Measurements from ENCODE around the gene TMED9. TPM values are rescaled to one million over a fixed set of nuclear protein-coding genes. Genes with fewer than 3 reads are reported as not detected.

TMED9 gene
- polyA plus RNA-seq, 1 donor (not counting 4 experiments of a cell fraction or from before 2014, with no cell fraction given): 247 TPM

DNA sequence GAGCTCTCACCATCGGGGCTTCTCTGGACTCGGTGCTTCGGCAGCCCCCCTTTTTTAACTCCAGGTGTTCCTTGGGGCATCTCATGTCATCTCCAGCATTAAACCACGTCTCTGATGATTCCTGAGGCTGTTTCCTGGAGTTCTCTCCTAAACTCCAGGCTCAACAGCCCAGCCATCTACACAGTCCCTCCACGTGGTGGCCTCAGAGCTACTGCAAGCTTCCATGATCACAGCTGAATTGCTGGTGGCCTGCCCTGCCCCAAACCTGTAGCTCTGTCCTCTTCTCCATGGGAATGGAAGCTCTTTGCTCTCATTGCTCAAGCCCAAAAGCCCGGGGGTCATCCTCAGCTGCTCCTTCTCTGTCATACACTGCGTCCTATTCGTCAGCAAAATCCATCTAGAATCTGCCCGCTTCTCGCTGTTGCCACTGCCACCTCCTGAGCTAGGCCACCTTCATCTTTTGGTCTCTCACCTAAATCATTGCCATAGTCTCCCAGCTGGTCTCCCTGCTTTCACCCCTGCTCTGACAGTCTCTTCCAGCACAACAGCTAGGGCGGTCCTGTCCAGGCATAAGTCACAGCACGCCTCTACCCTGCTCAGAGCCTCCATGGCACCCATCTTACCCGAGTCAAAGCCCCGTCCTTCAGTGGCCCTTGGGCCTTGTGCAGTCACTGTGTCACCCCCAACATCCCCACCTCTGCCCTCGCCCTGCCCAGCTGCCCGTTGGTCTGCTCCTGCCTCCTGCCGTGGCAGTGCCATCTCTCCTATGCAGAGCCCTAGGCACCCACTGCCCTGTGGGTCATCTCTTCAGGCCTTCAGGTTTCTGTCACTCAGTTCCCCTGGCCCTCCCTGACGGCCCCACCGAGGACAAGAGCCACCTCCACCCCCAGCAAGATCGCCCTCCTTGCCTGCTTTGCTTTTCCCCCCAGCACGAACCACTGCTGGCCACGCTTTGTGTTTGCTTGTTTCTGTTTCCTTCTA is 14.4 kb downstream of the TMED9 start:
- H3K9ac ChIP-seq (ENCODE audit: control insufficient read depth, extremely low read depth, insufficient read depth, low read length): no peak overlapping the region
- no peak overlapping the region for H3K27ac ChIP-seq (ENCODE audit: control insufficient read depth, insufficient read depth, low read length)
- TF ChIP-seq EZH2 (IDR thresholded peaks at IDR 0.05; ENCODE audit: low read length): no peak
- TF ChIP-seq, protein P1, sequence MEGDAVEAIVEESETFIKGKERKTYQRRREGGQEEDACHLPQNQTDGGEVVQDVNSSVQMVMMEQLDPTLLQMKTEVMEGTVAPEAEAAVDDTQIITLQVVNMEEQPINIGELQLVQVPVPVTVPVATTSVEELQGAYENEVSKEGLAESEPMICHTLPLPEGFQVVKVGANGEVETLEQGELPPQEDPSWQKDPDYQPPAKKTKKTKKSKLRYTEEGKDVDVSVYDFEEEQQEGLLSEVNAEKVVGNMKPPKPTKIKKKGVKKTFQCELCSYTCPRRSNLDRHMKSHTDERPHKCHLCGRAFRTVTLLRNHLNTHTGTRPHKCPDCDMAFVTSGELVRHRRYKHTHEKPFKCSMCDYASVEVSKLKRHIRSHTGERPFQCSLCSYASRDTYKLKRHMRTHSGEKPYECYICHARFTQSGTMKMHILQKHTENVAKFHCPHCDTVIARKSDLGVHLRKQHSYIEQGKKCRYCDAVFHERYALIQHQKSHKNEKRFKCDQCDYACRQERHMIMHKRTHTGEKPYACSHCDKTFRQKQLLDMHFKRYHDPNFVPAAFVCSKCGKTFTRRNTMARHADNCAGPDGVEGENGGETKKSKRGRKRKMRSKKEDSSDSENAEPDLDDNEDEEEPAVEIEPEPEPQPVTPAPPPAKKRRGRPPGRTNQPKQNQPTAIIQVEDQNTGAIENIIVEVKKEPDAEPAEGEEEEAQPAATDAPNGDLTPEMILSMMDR (optimal IDR thresholded peaks at IDR 0.05 in 1 of 3, IDR thresholded peaks at IDR 0.05 in 1 of 3, conservative IDR thresholded peaks at IDR 0.05 in 1 of 3; ENCODE audit: extremely low read depth in 1 of 3, insufficient read depth in 2 of 3, low read length in 3 of 3): no peak
- peaks cover 4 to 22% of the 10 kb centered on the region in 2 experiments for H3K36me3 ChIP-seq (ENCODE audit: control insufficient read depth in 2 of 2, extremely low read depth in 1 of 2, insufficient read depth in 2 of 2, low read length in 2 of 2)
- H3K79me2 ChIP-seq (ENCODE audit: control insufficient read depth, insufficient read depth, low read length): no peaks in the 10 kb centered on the region
- DNase-seq (ENCODE audit: low read depth, low spot score) (no peak), FAIRE-seq (no peak)
- peaks cover under 1% of the 10 kb centered on the region for H3K4me1 ChIP-seq (ENCODE audit: control insufficient read depth, extremely low read depth, insufficient read depth, low read length)
- H3K27me3 ChIP-seq (ENCODE audit: control insufficient read depth, extremely low read depth, insufficient read depth, low read length): no peaks in the 10 kb centered on the region
- H3K9me3 ChIP-seq (ENCODE audit: control insufficient read depth, low read depth, low read length): no peaks in the 10 kb centered on the region
- H3K4me3 ChIP-seq (ENCODE audit: control insufficient read depth in 2 of 3, extremely low read depth in 1 of 3, insufficient read depth in 2 of 3, low read depth in 1 of 3, low read length in 3 of 3): no peak overlapping the region
- no peaks in the 10 kb centered on the region for H3K9me1 ChIP-seq (ENCODE audit: control insufficient read depth, extremely low read depth, insufficient read depth, low read length)
- H2AFZ ChIP-seq (ENCODE audit: control insufficient read depth, low read length): no peak overlapping the region
- dilution Hi-C loops (cut with MboI; ENCODE audit: extremely low pct_ligation_motif_present, low sequenced_read_pairs): no loop called here
- H4K20me1 ChIP-seq (ENCODE audit: control insufficient read depth, extremely low read depth, insufficient read depth, low read length): no peaks in the 10 kb centered on the region
- no peak overlapping the region for H3K4me2 ChIP-seq (ENCODE audit: control insufficient read depth, extremely low read depth, insufficient read depth, low read depth, low read length)

DNA sequence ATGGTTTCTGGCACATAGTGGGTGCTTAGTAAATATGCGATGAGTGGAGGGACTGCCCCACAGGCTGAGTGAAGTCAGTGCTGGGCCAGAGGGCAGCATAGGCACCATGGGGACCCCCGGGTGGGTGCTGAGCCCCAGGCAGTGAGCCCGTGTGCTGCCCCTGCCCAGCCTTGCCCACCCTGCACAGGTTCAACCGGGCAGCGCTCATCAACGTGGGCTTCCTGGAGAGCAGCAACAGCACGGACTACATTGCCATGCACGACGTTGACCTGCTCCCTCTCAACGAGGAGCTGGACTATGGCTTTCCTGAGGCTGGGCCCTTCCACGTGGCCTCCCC is 15.1 kb downstream of the TMED9 start:
- TF ChIP-seq, protein P1 (optimal IDR thresholded peaks at IDR 0.05 in 1 of 3, IDR thresholded peaks at IDR 0.05 in 1 of 3, conservative IDR thresholded peaks at IDR 0.05 in 1 of 3; ENCODE audit: extremely low read depth in 1 of 3, insufficient read depth in 2 of 3, low read length in 3 of 3): no peak
- TF ChIP-seq EZH2 (IDR thresholded peaks at IDR 0.05; ENCODE audit: low read length): no peak
- dilution Hi-C loops (cut with MboI; ENCODE audit: extremely low pct_ligation_motif_present, low sequenced_read_pairs): no loop called here
- DNase-seq (ENCODE audit: low read depth, low spot score) (no peak), FAIRE-seq (no peak)
- no peaks in the 10 kb centered on the region for H3K79me2 ChIP-seq (ENCODE audit: control insufficient read depth, insufficient read depth, low read length)
- no peak overlapping the region for H2AFZ ChIP-seq (ENCODE audit: control insufficient read depth, low read length)
- peaks cover 4 to 22% of the 10 kb centered on the region in 2 experiments for H3K36me3 ChIP-seq (ENCODE audit: control insufficient read depth in 2 of 2, extremely low read depth in 1 of 2, insufficient read depth in 2 of 2, low read length in 2 of 2)
- no peak overlapping the region for H3K4me2 ChIP-seq (ENCODE audit: control insufficient read depth, extremely low read depth, insufficient read depth, low read depth, low read length)
- no peaks in the 10 kb centered on the region for H3K4me1 ChIP-seq (ENCODE audit: control insufficient read depth, extremely low read depth, insufficient read depth, low read length)
- H4K20me1 ChIP-seq (ENCODE audit: control insufficient read depth, extremely low read depth, insufficient read depth, low read length): no peaks in the 10 kb centered on the region
- H3K9ac ChIP-seq (ENCODE audit: control insufficient read depth, extremely low read depth, insufficient read depth, low read length): no peak overlapping the region
- no peaks in the 10 kb centered on the region for H3K27me3 ChIP-seq (ENCODE audit: control insufficient read depth, extremely low read depth, insufficient read depth, low read length)
- no peak overlapping the region for H3K4me3 ChIP-seq (ENCODE audit: control insufficient read depth in 2 of 3, extremely low read depth in 1 of 3, insufficient read depth in 2 of 3, low read depth in 1 of 3, low read length in 3 of 3)
- no peak overlapping the region for H3K27ac ChIP-seq (ENCODE audit: control insufficient read depth, insufficient read depth, low read length)
- H3K9me1 ChIP-seq (ENCODE audit: control insufficient read depth, extremely low read depth, insufficient read depth, low read length): no peaks in the 10 kb centered on the region
- H3K9me3 ChIP-seq (ENCODE audit: control insufficient read depth, low read depth, low read length): no peaks in the 10 kb centered on the region
